Osteocyte (in vitro differentiated cells): ENCODE results near the gene LARGE1. TPM values are rescaled to one million over a fixed set of nuclear protein-coding genes. Genes with fewer than 3 reads are reported as not detected.

Experiments
- DNase-seq: peaks from one replicate; pipeline ENCODE4 v3.0.0; 2021; ENCODE audit warnings: mixed read lengths; ENCODE audit not compliant: unreplicated experiment; ENCODE audit errors: extremely low spot score
- H3K27ac Mint-ChIP-seq: one replicate; pipeline ENCODE4 v1.8.0; 2021; ENCODE audit warnings: mild to moderate bottlenecking, mixed read lengths; ENCODE audit not compliant: unreplicated experiment
- H3K27me3 Mint-ChIP-seq: one replicate; pipeline ENCODE4 v1.8.0; 2021; ENCODE audit warnings: mixed read lengths; ENCODE audit not compliant: unreplicated experiment
- H3K36me3 Mint-ChIP-seq: one replicate; pipeline ENCODE4 v1.8.0; 2021; ENCODE audit warnings: mixed read lengths; ENCODE audit not compliant: unreplicated experiment
- H3K4me1 Mint-ChIP-seq: one replicate; pipeline ENCODE4 v1.8.0; 2021; ENCODE audit warnings: mixed read lengths; ENCODE audit not compliant: unreplicated experiment
- H3K4me3 Mint-ChIP-seq: one replicate; pipeline ENCODE4 v1.8.0; 2021; ENCODE audit warnings: mild to moderate bottlenecking, moderate library complexity, mixed read lengths; ENCODE audit not compliant: unreplicated experiment
- H3K9me3 Mint-ChIP-seq: one replicate; pipeline ENCODE4 v1.8.0; 2021; ENCODE audit warnings: mixed read lengths; ENCODE audit not compliant: unreplicated experiment
- CTCF ChIP-seq: fragments of 200-600 bp; sonication (generic); IDR thresholded peaks from 2 replicates; pipeline ENCODE4 v1.5.0; 2021; ENCODE audit warnings: antibody characterized with exemption, mild to moderate bottlenecking, moderate library complexity
- total RNA-seq: library from RNA; stranded (reverse); gene quantifications from 2 replicates; pipeline ENCODE4 v1.2.1, GENCODE V29; 2021

The LARGE1 gene
- total RNA-seq, 1 donor from 2014 or later, result 17.6 TPM

GRCh38 chr22:33472462-33473344 is 447.6 kb downstream of the LARGE1 start:
- no peak for DNase-seq
- H3K4me3 Mint-ChIP-seq, result no peak overlapping the region
- H3K4me1 Mint-ChIP-seq, result peaks cover 15% of the 10 kb centered on the region
- no peak overlapping the region for H3K27ac Mint-ChIP-seq
- H3K9me3 Mint-ChIP-seq, result no peaks in the 10 kb centered on the region
- no peaks in the 10 kb centered on the region for H3K27me3 Mint-ChIP-seq
- no peak for TF ChIP-seq CTCF
- H3K36me3 Mint-ChIP-seq, result no peaks in the 10 kb centered on the region

GRCh38 chr22:33470456-33470855 is 449.8 kb downstream of the LARGE1 start:
- no peaks in the 10 kb centered on the region for H3K9me3 Mint-ChIP-seq
- H3K27ac Mint-ChIP-seq, result no peak overlapping the region
- no peak for DNase-seq
- H3K4me1 Mint-ChIP-seq, result no peaks in the 10 kb centered on the region
- H3K27me3 Mint-ChIP-seq, result no peaks in the 10 kb centered on the region
- no peak overlapping the region for H3K4me3 Mint-ChIP-seq
- H3K36me3 Mint-ChIP-seq, result no peaks in the 10 kb centered on the region
- TF ChIP-seq CTCF, result no peak

GRCh38 chr22:33467620-33468095 is 452.6 kb downstream of the LARGE1 start:
- Mint-ChIP-seq H3K4me1 (no peaks in the 10 kb centered on the region), H3K36me3 (no peaks in the 10 kb centered on the region), H3K27ac (no peak overlapping the region), H3K4me3 (no peak overlapping the region), H3K9me3 (peaks cover 6% of the 10 kb centered on the region), H3K27me3 (no peaks in the 10 kb centered on the region)
- peak; percentile 27 for TF ChIP-seq CTCF
- DNase-seq, result no peak

DNA sequence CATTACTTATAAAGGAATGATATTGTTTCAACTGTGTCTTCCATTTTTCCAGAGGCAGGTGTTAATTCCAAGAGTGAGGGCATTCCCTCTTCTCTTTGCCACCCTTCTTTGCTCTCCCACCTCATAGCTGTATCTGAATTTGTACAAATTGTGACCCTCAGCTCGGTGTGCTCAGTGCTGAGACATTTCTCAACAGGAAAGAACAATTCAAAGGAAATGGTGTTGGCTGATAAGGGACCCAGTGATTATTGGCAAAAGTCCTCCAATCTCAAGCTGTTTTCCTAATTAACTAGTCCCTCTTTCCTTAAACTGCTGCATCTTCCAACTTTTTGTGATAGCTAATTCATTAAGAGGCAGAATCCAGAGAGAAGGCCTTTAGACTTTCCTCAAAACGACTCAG is 453.2 kb downstream of the LARGE1 start:
- Mint-ChIP-seq H3K4me1 (no peaks in the 10 kb centered on the region), H3K4me3 (no peak overlapping the region), H3K36me3 (no peaks in the 10 kb centered on the region), H3K27me3 (no peaks in the 10 kb centered on the region), H3K9me3 (peaks cover 8% of the 10 kb centered on the region), H3K27ac (no peak overlapping the region)
- DNase-seq, result no peak
- TF ChIP-seq CTCF, result no peak

DNA sequence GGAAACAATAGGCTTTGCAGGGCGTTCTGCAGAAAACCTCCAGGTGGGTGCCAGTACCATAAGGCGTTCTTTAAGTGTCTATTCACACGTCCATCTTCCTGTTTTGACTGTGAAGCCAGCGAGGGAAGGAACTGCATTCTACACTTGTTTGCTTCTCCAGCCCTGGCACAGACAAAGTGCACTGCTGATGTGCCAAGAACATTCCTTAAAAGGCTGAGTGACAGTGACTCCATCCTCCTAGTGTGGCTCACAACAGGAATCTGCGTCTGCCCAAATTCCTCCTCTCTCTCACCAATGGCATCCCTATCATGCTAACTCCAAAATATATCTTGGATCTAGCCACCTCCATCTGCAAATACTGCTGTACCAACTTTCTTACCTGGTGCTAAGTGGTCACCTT is 454.7 kb downstream of the LARGE1 start:
- no peak overlapping the region for H3K4me3 Mint-ChIP-seq
- no peaks in the 10 kb centered on the region for H3K4me1 Mint-ChIP-seq
- H3K27me3 Mint-ChIP-seq, result no peaks in the 10 kb centered on the region
- no peak overlapping the region for H3K27ac Mint-ChIP-seq
- H3K9me3 Mint-ChIP-seq, result peaks cover 13% of the 10 kb centered on the region
- H3K36me3 Mint-ChIP-seq, result no peaks in the 10 kb centered on the region
- DNase-seq, result no peak
- no peak for TF ChIP-seq CTCF
